ENCODE results near the gene CSPG5. TPM values are rescaled to one million over a fixed set of nuclear protein-coding genes. Genes with fewer than 3 reads are reported as not detected.
A peak's percentile ranks its signal among the peaks of the same experiment; 100 is the strongest.

CSPG5 gene
- total RNA-seq, 2 experiments from 2014 or later: 0.37 to 0.42 TPM

DNA sequence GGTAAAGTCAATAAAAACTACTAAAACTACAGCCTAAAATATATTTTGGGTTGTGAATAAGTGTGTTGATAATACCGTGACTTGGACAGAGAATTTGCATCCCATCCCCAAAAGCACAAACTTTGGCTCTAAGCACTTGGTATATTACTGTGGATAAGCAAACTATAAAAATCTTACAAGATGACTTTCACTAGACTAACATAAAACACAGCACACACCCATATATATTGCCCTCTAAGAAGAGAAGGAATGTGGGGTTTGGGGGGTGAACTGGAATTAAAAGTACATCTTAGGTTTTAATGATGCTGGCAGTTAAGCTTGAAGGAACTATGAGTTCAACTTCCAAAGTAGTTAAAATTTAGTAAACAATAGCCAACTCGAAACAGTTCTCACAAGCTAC is 28.7 kb upstream of the CSPG5 start:
- H3K4me3 Mint-ChIP-seq: no peak overlapping the region
- H3K4me1 Mint-ChIP-seq (ENCODE audit: low read depth): peaks cover 1% of the 10 kb centered on the region
- ChIA-PET CTCF (no interaction called here), POLR2A (no interaction called here)
- no peaks in the 10 kb centered on the region for H3K9me3 Mint-ChIP-seq (ENCODE audit: insufficient read depth)
- DNase-seq (no peak), ATAC-seq (no peak)
- H3K27ac Mint-ChIP-seq: no peak overlapping the region
- no peaks in the 10 kb centered on the region for H3K27me3 Mint-ChIP-seq (ENCODE audit: low read depth)
- peaks cover 48% of the 10 kb centered on the region for H3K36me3 Mint-ChIP-seq (ENCODE audit: low read depth)

- Mint-ChIP-seq H3K4me1 (ENCODE audit: low read depth) (no peaks in the 10 kb centered on the region), H3K27ac (no peak overlapping the region), H3K27me3 (ENCODE audit: low read depth) (no peaks in the 10 kb centered on the region), H3K36me3 (ENCODE audit: low read depth) (peaks cover 48% of the 10 kb centered on the region), H3K9me3 (ENCODE audit: insufficient read depth) (no peaks in the 10 kb centered on the region), H3K4me3 (no peak overlapping the region)
- POLR2A ChIA-PET: no interaction called here
- ATAC-seq (no peak), DNase-seq (no peak)
- CTCF ChIA-PET: no interaction called here
Measured at GRCh38 chr3:47606165-47606564, 27.5 kb upstream of the CSPG5 start.

DNA sequence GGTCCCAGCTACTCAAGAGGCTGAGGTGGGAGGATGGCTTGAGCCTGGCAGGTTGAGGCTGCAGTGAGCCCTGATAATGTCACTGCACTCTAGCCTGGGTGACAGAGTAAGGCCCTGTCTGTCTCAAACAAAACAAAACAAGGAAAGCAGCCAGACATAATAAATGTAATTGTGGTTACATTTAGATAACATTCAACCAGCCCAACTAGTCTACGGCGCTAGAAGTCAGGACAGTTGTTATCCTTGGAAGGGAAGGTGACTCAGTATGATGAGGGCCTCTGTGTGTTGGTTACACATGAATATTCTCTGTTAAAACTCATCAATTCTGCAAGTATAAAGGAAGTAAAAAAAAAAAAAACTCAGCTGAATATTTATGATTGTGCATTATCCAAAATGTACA is 27.0 kb upstream of the CSPG5 start:
- no peaks in the 10 kb centered on the region for H3K27me3 Mint-ChIP-seq (ENCODE audit: low read depth)
- peaks cover 44% of the 10 kb centered on the region for H3K36me3 Mint-ChIP-seq (ENCODE audit: low read depth)
- H3K4me1 Mint-ChIP-seq (ENCODE audit: low read depth): no peaks in the 10 kb centered on the region
- POLR2A ChIA-PET: no interaction called here
- CTCF ChIA-PET: no interaction called here
- no peak overlapping the region for H3K27ac Mint-ChIP-seq
- no peak for DNase-seq
- ATAC-seq: no peak
- no peaks in the 10 kb centered on the region for H3K9me3 Mint-ChIP-seq (ENCODE audit: insufficient read depth)
- no peak overlapping the region for H3K4me3 Mint-ChIP-seq

DNA sequence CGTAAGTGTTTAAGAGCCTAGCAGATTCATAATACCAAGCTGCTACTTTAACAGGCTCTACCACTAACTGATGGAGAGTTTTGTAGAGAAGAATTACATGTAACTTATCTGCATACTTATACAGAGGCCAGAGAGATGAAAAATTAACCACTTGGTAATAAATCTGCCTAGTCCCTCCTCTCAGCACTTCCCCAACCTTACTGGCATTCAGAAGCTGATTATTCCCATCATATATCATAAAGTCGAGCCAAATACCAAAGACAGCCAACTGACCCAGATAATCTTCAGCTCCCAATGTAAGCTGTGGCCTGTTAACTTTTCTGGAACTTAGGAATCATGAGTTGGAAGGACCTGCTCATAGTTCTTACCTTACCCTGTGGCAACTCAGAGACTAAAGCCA is 25.5 kb upstream of the CSPG5 start:
- ChIA-PET CTCF (no interaction called here), POLR2A (no interaction called here)
- H3K27ac Mint-ChIP-seq: no peak overlapping the region
- ATAC-seq: no peak
- DNase-seq: no peak
- no peaks in the 10 kb centered on the region for H3K9me3 Mint-ChIP-seq (ENCODE audit: insufficient read depth)
- no peaks in the 10 kb centered on the region for H3K4me1 Mint-ChIP-seq (ENCODE audit: low read depth)
- no peaks in the 10 kb centered on the region for H3K27me3 Mint-ChIP-seq (ENCODE audit: low read depth)
- no peak overlapping the region for H3K4me3 Mint-ChIP-seq
- H3K36me3 Mint-ChIP-seq (ENCODE audit: low read depth): peaks cover 31% of the 10 kb centered on the region

DNA sequence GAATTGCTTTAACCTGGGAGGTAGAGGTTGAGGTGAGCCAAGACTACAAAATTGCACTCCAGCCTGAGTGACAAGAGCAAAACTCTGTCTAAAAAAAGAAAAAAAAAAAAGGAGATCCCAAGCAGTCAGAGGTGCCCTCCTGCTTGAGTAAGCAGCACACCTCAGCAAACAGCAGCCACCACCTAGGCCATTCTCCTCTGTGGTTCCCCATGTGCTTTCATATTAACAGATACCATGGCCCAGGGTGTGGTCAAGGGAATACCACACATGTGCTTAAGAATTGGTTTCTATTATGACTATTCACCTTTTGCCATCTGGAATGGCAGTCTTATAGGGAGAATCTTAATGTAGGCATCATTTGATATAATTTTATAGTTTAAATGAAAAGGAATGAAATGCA is 24.7 kb upstream of the CSPG5 start:
- Mint-ChIP-seq H3K4me1 (ENCODE audit: low read depth) (no peaks in the 10 kb centered on the region), H3K27ac (no peak overlapping the region), H3K27me3 (ENCODE audit: low read depth) (no peaks in the 10 kb centered on the region), H3K4me3 (no peak overlapping the region), H3K36me3 (ENCODE audit: low read depth) (peaks cover 24% of the 10 kb centered on the region), H3K9me3 (ENCODE audit: insufficient read depth) (no peaks in the 10 kb centered on the region)
- no peak for DNase-seq
- POLR2A ChIA-PET: no interaction called here
- CTCF ChIA-PET: interaction anchor here (0.8 kb wide), 1 partner anchor 234 kb away, joined by 3 read pairs; no protein-coding TSS in a partner anchor
- ATAC-seq: no peak

DNA sequence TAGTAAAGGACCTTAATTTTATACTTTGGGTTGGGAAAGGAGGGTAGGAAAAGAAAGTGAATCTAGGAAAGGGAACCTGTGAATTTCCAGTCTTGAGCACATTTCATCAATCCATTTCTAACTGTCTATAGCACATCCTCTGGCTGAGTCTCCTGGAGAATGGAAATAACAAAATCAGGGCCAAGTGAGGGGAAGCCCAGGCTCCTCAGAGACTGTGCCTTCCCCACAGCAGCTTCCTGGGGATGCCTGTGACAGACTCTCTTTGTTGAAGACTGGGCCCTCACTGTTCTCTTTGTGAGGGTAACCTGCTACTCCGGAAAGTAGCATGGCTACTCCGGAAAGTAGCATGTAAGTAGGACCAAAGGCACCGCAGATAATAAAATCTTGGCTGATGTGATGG is 22.6 kb upstream of the CSPG5 start:
- H3K27ac Mint-ChIP-seq: no peak overlapping the region
- CTCF ChIA-PET: interaction anchor here (1.3 kb wide), 1 partner anchor 24 kb away, joined by 3 read pairs; no protein-coding TSS in a partner anchor

GRCh38 chr3:47594792-47595191 is 16.1 kb upstream of the CSPG5 start:
- Mint-ChIP-seq H3K36me3 (ENCODE audit: low read depth) (peaks cover 25% of the 10 kb centered on the region), H3K27ac (no peak overlapping the region), H3K9me3 (ENCODE audit: insufficient read depth) (no peaks in the 10 kb centered on the region), H3K27me3 (ENCODE audit: low read depth) (no peaks in the 10 kb centered on the region), H3K4me3 (no peak overlapping the region), H3K4me1 (ENCODE audit: low read depth) (no peaks in the 10 kb centered on the region)
- ATAC-seq (no peak), DNase-seq (no peak)
- CTCF ChIA-PET: no interaction called here
- POLR2A ChIA-PET: no interaction called here

More for the DNA sequence above, 22.6 kb upstream of the CSPG5 start:
- Mint-ChIP-seq H3K36me3 (ENCODE audit: low read depth) (peaks cover 24% of the 10 kb centered on the region), H3K9me3 (ENCODE audit: insufficient read depth) (no peaks in the 10 kb centered on the region), H3K27me3 (ENCODE audit: low read depth) (no peaks in the 10 kb centered on the region), H3K4me1 (ENCODE audit: low read depth) (no peaks in the 10 kb centered on the region), H3K4me3 (no peak overlapping the region)
- no peak for DNase-seq
- ATAC-seq: no peak
- POLR2A ChIA-PET: no interaction called here

- no peak for DNase-seq
- ChIA-PET POLR2A (interaction anchor here (0.6 kb wide), 1 partner anchor 86 kb away, joined by 3 read pairs; no protein-coding TSS in a partner anchor), CTCF (no interaction called here)
- Mint-ChIP-seq H3K4me3 (no peak overlapping the region), H3K4me1 (ENCODE audit: low read depth) (no peaks in the 10 kb centered on the region), H3K36me3 (ENCODE audit: low read depth) (peaks cover 39% of the 10 kb centered on the region), H3K27ac (no peak overlapping the region), H3K27me3 (ENCODE audit: low read depth) (no peaks in the 10 kb centered on the region), H3K9me3 (ENCODE audit: insufficient read depth) (no peaks in the 10 kb centered on the region)
- ATAC-seq: no peak
Measured at GRCh38 chr3:47592066-47592795, 13.6 kb upstream of the CSPG5 start.

GRCh38 chr3:47590216-47590615 is 11.6 kb upstream of the CSPG5 start:
- DNase-seq: no peak
- POLR2A ChIA-PET: no interaction called here
- Mint-ChIP-seq H3K36me3 (ENCODE audit: low read depth) (peaks cover 49% of the 10 kb centered on the region), H3K27me3 (ENCODE audit: low read depth) (no peaks in the 10 kb centered on the region), H3K4me3 (no peak overlapping the region), H3K27ac (no peak overlapping the region), H3K4me1 (ENCODE audit: low read depth) (no peaks in the 10 kb centered on the region), H3K9me3 (ENCODE audit: insufficient read depth) (no peaks in the 10 kb centered on the region)
- CTCF ChIA-PET: no interaction called here
- ATAC-seq: no peak

- ChIA-PET CTCF (interaction anchor here (1.5 kb wide), 1 partner anchor 66 kb away, joined by 4 read pairs; no protein-coding TSS in a partner anchor), POLR2A (no interaction called here)
- no peak overlapping the region for H3K4me3 Mint-ChIP-seq
- H3K9me3 Mint-ChIP-seq (ENCODE audit: insufficient read depth): no peaks in the 10 kb centered on the region
- peak overlapping the region; percentile 25 for H3K27ac Mint-ChIP-seq
- peaks cover 43% of the 10 kb centered on the region for H3K36me3 Mint-ChIP-seq (ENCODE audit: low read depth)
- H3K4me1 Mint-ChIP-seq (ENCODE audit: low read depth): no peaks in the 10 kb centered on the region
- no peaks in the 10 kb centered on the region for H3K27me3 Mint-ChIP-seq (ENCODE audit: low read depth)
- no peak for DNase-seq
- ATAC-seq: no peak
Measured at GRCh38 chr3:47588587-47588986, 9.9 kb upstream of the CSPG5 start.

- no peaks in the 10 kb centered on the region for H3K9me3 Mint-ChIP-seq (ENCODE audit: insufficient read depth)
- H3K27me3 Mint-ChIP-seq (ENCODE audit: low read depth): no peaks in the 10 kb centered on the region
- ChIA-PET CTCF (interaction anchor here (1.5 kb wide), 1 partner anchor 66 kb away, joined by 4 read pairs; no protein-coding TSS in a partner anchor), POLR2A (no interaction called here)
- H3K27ac Mint-ChIP-seq: no peak overlapping the region
- no peaks in the 10 kb centered on the region for H3K4me1 Mint-ChIP-seq (ENCODE audit: low read depth)
- DNase-seq (no peak), ATAC-seq (no peak)
- H3K4me3 Mint-ChIP-seq: no peak overlapping the region
- H3K36me3 Mint-ChIP-seq (ENCODE audit: low read depth): peaks cover 41% of the 10 kb centered on the region
Measured at GRCh38 chr3:47588053-47588452, 9.4 kb upstream of the CSPG5 start.

GRCh38 chr3:47586746-47587145 is 8.1 kb upstream of the CSPG5 start:
- no peak overlapping the region for H3K27ac Mint-ChIP-seq
- H3K36me3 Mint-ChIP-seq (ENCODE audit: low read depth): peaks cover 41% of the 10 kb centered on the region
- H3K27me3 Mint-ChIP-seq (ENCODE audit: low read depth): no peaks in the 10 kb centered on the region
- no peaks in the 10 kb centered on the region for H3K9me3 Mint-ChIP-seq (ENCODE audit: insufficient read depth)
- POLR2A ChIA-PET: no interaction called here
- no peaks in the 10 kb centered on the region for H3K4me1 Mint-ChIP-seq (ENCODE audit: low read depth)
- no peak overlapping the region for H3K4me3 Mint-ChIP-seq
- no peak for DNase-seq
- no peak for ATAC-seq
- CTCF ChIA-PET: interaction anchor here (0.6 to 1.5 kb wide), 4 partner anchors 11 to 147 kb away, joined by 3 to 4 read pairs (median 3); no protein-coding TSS in a partner anchor

Measured in activated CD8-positive, alpha-beta T cell treated with anti-CD3 and anti-CD28 coated beads, Interleukin-2, amount 10 ng/mL, durations not matched to agents 7 days and 5 days (primary cell).